BE2C (cell line): Measurements from ENCODE around the gene SLC2A1.

Experiments used
- DNase-seq: peaks from one replicate; pipeline ENCODE4 v3.0.0-alpha.2; 2020
- H3K27me3 ChIP-seq: fragments of 250-450 bp; sonication (Bioruptor Pico); 2 replicates; pipeline ENCODE4 v1.5.1; 2020; ENCODE audit warnings: mild to moderate bottlenecking
- H3K36me3 ChIP-seq: fragments of 250-450 bp; sonication (Bioruptor Pico); 2 replicates; pipeline ENCODE4 v1.5.1; 2020; ENCODE audit warnings: mild to moderate bottlenecking
- H3K4me1 ChIP-seq: fragments of 250-450 bp; sonication (Bioruptor Pico); 2 replicates; pipeline ENCODE4 v1.5.1; 2020
- H3K4me3 ChIP-seq: 2 replicates; pipeline ENCODE4 v1.5.1; 2011; ENCODE audit warnings: low read depth, low read length
- H3K9me3 ChIP-seq: fragments of 250-450 bp; sonication (Bioruptor Pico); 2 replicates; pipeline ENCODE4 v1.5.1; 2020
- TF ChIP-seq, protein P1 (sequence below): IDR thresholded peaks from 2 replicates; pipeline ENCODE4 v1.5.1; 2012; ENCODE audit warnings: mild to moderate bottlenecking, low read depth, low read length

The SLC2A1 gene

DNA sequence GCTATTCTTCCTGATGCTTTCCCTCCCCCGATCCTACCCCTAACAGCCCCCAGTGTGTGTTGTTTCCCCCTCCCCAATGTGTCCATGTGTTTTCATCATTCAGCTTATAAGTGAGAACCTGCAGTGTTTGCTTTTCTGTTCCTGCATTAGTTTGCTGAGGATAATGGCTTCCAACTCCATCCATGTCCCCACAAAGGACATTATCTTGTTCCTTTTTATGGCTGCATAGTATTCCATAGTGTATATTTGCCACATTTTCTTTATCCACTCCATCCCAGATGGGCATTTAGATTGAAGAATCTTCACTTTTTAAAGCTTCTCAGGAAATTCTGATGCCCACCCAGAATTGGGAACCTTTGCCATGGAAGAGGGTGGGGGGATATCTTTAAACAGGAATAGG, 19.0 kb upstream of the SLC2A1 start:
- Histone ChIP-seq H3K36me3 (no peaks in the 10 kb centered on the region), H3K4me1 (peaks cover 21% of the 10 kb centered on the region), H3K9me3 (no peaks in the 10 kb centered on the region), H3K27me3 (no peaks in the 10 kb centered on the region), H3K4me3 (no peak overlapping the region)
- DNase-seq = no peak
- TF ChIP-seq, protein P1, sequence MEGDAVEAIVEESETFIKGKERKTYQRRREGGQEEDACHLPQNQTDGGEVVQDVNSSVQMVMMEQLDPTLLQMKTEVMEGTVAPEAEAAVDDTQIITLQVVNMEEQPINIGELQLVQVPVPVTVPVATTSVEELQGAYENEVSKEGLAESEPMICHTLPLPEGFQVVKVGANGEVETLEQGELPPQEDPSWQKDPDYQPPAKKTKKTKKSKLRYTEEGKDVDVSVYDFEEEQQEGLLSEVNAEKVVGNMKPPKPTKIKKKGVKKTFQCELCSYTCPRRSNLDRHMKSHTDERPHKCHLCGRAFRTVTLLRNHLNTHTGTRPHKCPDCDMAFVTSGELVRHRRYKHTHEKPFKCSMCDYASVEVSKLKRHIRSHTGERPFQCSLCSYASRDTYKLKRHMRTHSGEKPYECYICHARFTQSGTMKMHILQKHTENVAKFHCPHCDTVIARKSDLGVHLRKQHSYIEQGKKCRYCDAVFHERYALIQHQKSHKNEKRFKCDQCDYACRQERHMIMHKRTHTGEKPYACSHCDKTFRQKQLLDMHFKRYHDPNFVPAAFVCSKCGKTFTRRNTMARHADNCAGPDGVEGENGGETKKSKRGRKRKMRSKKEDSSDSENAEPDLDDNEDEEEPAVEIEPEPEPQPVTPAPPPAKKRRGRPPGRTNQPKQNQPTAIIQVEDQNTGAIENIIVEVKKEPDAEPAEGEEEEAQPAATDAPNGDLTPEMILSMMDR = no peak

DNA sequence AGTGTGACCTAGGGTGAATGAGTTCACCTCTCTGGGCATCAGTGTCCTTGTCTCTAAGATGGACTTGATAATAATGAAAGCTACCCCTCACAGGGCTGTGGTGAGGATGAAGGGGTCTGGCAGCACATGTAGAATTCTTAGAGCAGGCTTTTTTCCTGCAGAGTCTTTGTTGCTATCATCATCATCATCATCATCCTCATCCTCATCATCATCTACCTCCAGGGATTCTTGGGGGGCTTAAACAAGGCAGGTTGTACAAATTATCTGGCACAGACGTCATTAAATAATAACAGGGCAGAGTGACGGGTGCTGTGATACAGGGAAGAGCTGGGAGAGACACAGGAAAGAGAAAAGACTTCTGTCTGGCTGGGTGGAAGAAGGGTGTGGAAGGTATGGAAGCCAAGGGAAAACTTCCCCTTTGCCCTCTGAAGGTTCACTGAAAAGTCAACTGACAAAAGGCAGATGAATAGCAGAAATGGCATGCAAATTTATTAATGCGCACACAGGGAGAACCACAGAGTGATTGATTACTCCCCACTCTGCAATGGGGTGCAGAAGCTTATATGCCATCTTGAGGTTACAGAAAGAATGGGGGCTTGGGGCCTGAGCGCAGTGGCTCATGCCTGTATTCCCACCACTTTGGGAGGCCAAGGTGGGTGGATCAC, 17.0 kb upstream of the SLC2A1 start:
- Histone ChIP-seq H3K9me3 (no peaks in the 10 kb centered on the region), H3K4me1 (peaks cover 6% of the 10 kb centered on the region), H3K27me3 (no peaks in the 10 kb centered on the region), H3K4me3 (no peak overlapping the region), H3K36me3 (no peaks in the 10 kb centered on the region)
- no peak for DNase-seq
- TF ChIP-seq, protein P1 = no peak

DNA sequence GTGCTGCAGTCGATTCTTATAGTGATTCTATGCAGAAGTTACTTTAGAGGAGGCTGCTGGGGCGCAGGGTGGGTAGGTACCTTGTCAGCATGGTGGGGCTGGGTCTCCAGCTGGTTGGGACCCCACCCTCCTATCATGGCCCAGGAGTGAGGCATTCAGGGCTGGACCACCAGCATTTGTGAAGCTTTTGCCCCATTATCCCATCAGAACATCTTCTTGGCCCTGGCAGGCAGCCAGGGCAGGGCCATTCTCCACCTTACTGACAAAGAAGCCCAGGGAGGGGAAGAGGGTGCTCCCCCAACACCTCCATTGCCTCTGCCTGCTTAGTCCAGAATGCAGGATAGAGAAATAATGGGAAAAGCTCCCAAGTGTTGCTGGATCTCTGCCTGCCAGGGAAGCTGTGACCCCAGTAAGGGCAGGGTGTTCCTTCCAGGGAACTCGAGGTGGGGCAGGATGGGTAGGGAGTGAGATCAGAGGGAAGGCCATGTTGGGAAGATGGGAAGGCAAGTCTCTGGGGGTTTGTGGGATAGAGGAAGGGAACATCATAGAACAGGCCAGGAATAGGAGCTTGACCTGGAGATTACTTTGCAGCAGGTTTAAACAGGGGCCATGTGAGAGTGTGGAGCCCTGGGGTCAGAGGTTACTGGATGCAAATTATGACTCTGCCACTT, 16.2 kb upstream of the SLC2A1 start:
- peaks cover 6% of the 10 kb centered on the region for H3K4me1 ChIP-seq

DNA sequence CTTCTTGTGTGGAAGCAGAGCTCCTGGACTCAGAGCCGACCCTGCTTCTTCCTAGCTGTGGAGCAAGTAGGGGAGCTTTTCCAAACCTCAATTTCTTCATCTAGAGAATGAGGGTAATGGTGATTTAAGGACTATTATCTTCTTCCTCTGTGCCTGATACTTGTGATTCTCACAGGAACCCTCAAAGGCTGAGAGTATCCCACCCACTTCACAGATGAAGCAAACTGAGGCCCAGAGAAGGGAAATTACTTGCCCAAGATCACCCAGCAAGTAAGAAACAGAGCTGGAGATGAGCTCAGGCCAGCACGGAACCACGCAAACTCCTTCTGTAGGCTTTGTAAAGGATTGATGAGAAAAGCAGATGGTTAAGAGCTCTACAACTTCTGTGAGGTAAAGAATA, 15.1 kb upstream of the SLC2A1 start:
- H3K27me3 ChIP-seq = no peaks in the 10 kb centered on the region
- no peaks in the 10 kb centered on the region for H3K9me3 ChIP-seq
- H3K36me3 ChIP-seq = no peaks in the 10 kb centered on the region
- H3K4me1 ChIP-seq = peaks cover 6% of the 10 kb centered on the region
- TF ChIP-seq, protein P1 = no peak
- no peak overlapping the region for H3K4me3 ChIP-seq
- no peak for DNase-seq

More for the DNA sequence above, 16.2 kb upstream of the SLC2A1 start:
- no peaks in the 10 kb centered on the region for H3K36me3 ChIP-seq
- no peak overlapping the region for H3K4me3 ChIP-seq
- TF ChIP-seq, protein P1 = no peak
- no peak for DNase-seq
- H3K27me3 ChIP-seq = no peaks in the 10 kb centered on the region
- H3K9me3 ChIP-seq = no peaks in the 10 kb centered on the region

DNA sequence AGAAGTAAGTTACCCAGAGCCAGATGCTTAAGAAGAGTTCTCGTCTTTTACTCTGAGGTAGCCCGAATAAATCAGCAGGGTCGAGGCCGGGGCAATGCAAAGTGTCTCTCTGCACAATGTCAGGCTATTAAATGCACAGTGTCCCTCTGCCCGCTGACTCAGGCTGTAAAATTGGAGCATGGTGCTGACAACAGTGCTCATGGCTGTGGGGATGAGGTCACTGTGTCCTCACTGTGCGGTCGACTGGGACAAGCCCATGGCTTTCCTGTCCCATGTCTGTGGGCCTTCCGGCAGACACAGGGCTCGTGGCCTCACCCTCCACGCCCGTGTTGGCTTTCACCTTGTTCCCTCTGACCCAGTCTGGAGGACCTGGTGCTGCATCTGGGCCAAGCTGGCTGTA, 14.6 kb upstream of the SLC2A1 start:
- peaks cover 6% of the 10 kb centered on the region for H3K4me1 ChIP-seq

More for the DNA sequence above, 14.6 kb upstream of the SLC2A1 start:
- Histone ChIP-seq H3K4me3 (no peak overlapping the region), H3K36me3 (no peaks in the 10 kb centered on the region), H3K27me3 (no peaks in the 10 kb centered on the region), H3K9me3 (no peaks in the 10 kb centered on the region)
- TF ChIP-seq, protein P1 = no peak
- peak; percentile 28 for DNase-seq
